Esophagus muscularis mucosa (tissue), 4 donors: ENCODE data around the gene CEND1. TPM values are rescaled to one million over a fixed set of nuclear protein-coding genes. Genes with fewer than 3 reads are reported as not detected.
"Not testable (repeated sequence)": the region's sequence is repeated elsewhere in the genome, so short reads cannot be mapped to it uniquely, and the experiment has no call there.

Experiments used
- DNase-seq: peaks from one replicate; pipeline ENCODE4 v3.0.0-alpha.2; 2017; ENCODE audit errors: extremely low spot score
- H3K27ac ChIP-seq, 4 donors: fragments of 200-600 bp; sonication (generic); replicated peaks in 1 of 4; 1 replicate in 3 of 4; 2 replicates in 1 of 4; pipeline ENCODE4 v1.5.1; 2016 to 2019; ENCODE audit warnings: mild to moderate bottlenecking in 1 of 4
- H3K27me3 ChIP-seq, 4 donors: fragments of 200-600 bp; sonication (generic); one replicate each; pipeline versions ENCODE4 v1.5.1 to v1.6.0; 2016 to 2019
- H3K36me3 ChIP-seq, 4 donors: fragments of 200-600 bp; sonication (generic); one replicate each; pipeline ENCODE4 v1.5.1; 2016 to 2019
- H3K4me1 ChIP-seq, 4 donors: fragments of 200-600 bp; sonication (generic); one replicate each; pipeline ENCODE4 v1.5.1; 2016 to 2019
- H3K4me3 ChIP-seq, 4 donors: fragments of 200-600 bp; sonication (generic); 1 replicate in 2 of 4; 2 replicates in 2 of 4; pipeline ENCODE4 v1.5.1; 2016 to 2019; ENCODE audit warnings: mild to moderate bottlenecking in 4 of 4, moderate library complexity in 1 of 4
- H3K9me3 ChIP-seq, 4 donors: fragments of 200-600 bp; sonication (generic); 1 replicate in 3 of 4; 2 replicates in 1 of 4; pipeline ENCODE4 v1.5.1; 2016 to 2019
- EP300 ChIP-seq: sonication (generic); formaldehyde crosslinking; IDR thresholded peaks from one replicate; pipeline ENCODE4 v1.6.1; 2017; ENCODE audit warnings: antibody characterized with exemption
- POLR2A ChIP-seq: fragments of 450-650 bp; IDR thresholded peaks from one replicate; pipeline ENCODE4 v1.6.1; 2017; ENCODE audit warnings: antibody characterized with exemption, moderate library complexity, mild to moderate bottlenecking, low read depth
- POLR2AphosphoS5 ChIP-seq, 2 donors: sonication (generic); formaldehyde crosslinking; IDR thresholded peaks; one replicate each; pipeline ENCODE4 v1.6.1; 2017; ENCODE audit warnings: antibody characterized with exemption in 2 of 2
- WGBS: methylation state at CpG from one replicate; pipeline ENCODE4 v1.1.5; 2018; 5-methylcytosine and 5-hydroxymethylcytosine counted together
- intact Hi-C: fragments of 100-400 bp; cut with DNase I; formaldehyde crosslinking; loops from one replicate; pipeline ENCODE4 v1.15.1; 2023
- small RNA-seq, 3 donors: library from RNA; depleted of rRNA; stranded (forward); fragments of <200 nt; gene quantifications; one replicate each; pipeline ENCODE3, GENCODE V24; 2016
- total RNA-seq, 4 donors: library from RNA; depleted of rRNA; stranded (reverse); fragments of >200 nt; gene quantifications; one replicate each; pipeline versions ENCODE4 v1.1.0 to v1.2.1, GENCODE V29; 2016
- TF ChIP-seq, protein P1 (sequence below), 3 experiments: fragments of 200-600 bp in 2 of 3; fragments of 450-650 bp in 1 of 3; sonication (generic) in 2 of 3; IDR thresholded peaks; one replicate each; pipeline ENCODE4 v1.5.1; 2017 to 2019; ENCODE audit warnings: antibody characterized with exemption in 3 of 3, mild to moderate bottlenecking in 2 of 3, moderate library complexity in 1 of 3

The CEND1 gene
- total RNA-seq, 4 donors from 2014 or later = 0.42 to 3.3 (median 2.6) TPM

GRCh38 chr11:742156-742546, 47.7 kb downstream of the CEND1 start:
- intact Hi-C loops = no loop called here
- Histone ChIP-seq H3K9me3 (no peaks in the 10 kb centered on the region), H3K27me3 (peaks cover 0 to 8% (median 0%) of the 10 kb centered on the region in 4 donors), H3K27ac (no peak overlapping the region), H3K4me3 (no peak overlapping the region), H3K36me3 (no peaks in the 10 kb centered on the region), H3K4me1 (peaks cover 11 to 18% (median 13%) of the 10 kb centered on the region in 4 donors)
- DNase-seq = no peak
- 97% methylated on average over 3 of the region's 3 CpGs for WGBS
- TF ChIP-seq, protein P1, sequence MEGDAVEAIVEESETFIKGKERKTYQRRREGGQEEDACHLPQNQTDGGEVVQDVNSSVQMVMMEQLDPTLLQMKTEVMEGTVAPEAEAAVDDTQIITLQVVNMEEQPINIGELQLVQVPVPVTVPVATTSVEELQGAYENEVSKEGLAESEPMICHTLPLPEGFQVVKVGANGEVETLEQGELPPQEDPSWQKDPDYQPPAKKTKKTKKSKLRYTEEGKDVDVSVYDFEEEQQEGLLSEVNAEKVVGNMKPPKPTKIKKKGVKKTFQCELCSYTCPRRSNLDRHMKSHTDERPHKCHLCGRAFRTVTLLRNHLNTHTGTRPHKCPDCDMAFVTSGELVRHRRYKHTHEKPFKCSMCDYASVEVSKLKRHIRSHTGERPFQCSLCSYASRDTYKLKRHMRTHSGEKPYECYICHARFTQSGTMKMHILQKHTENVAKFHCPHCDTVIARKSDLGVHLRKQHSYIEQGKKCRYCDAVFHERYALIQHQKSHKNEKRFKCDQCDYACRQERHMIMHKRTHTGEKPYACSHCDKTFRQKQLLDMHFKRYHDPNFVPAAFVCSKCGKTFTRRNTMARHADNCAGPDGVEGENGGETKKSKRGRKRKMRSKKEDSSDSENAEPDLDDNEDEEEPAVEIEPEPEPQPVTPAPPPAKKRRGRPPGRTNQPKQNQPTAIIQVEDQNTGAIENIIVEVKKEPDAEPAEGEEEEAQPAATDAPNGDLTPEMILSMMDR (IDR thresholded peaks at IDR 0.05) = no peak
- TF ChIP-seq EP300 (no peak), POLR2A (no peak), POLR2AphosphoS5 (IDR thresholded peaks at IDR 0.05) (no peak)

GRCh38 chr11:737899-738298, 52.0 kb downstream of the CEND1 start:
- WGBS = 50% methylated on average over 10 of the region's 10 CpGs
- H3K9me3 ChIP-seq, H3K4me3 ChIP-seq, H3K36me3 ChIP-seq, H3K27ac ChIP-seq, intact Hi-C loops, DNase-seq, H3K4me1 ChIP-seq: not testable (repeated sequence)
- H3K27me3 ChIP-seq = peaks cover 0 to 22% (median 4%) of the 10 kb centered on the region in 4 donors

DNA sequence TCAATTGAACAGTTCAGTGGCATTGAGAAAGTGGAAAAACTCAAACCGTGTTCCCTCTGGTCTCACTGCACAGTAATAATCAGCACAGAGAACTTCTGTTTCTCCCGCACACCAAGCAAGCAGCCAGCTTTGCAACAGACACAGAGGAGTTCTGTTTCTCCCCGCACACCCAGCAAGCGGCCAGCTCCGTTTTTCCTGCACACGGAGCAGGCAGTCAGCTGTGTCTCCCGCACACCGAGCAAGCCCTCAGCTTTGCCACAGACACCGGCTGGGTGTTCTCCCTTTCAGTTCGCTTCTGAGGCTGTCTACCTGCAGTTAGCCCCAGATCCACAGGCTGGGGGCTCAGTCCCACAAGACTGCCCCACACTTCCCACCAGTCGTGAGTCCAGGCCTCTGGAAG, 52.5 kb downstream of the CEND1 start:
- DNase-seq = no peak
- Histone ChIP-seq H3K36me3 (no peaks in the 10 kb centered on the region), H3K4me3 (no peak overlapping the region), H3K27ac (no peak overlapping the region), H3K4me1 (peaks cover 0 to 8% (median 4%) of the 10 kb centered on the region in 4 donors), H3K9me3 (no peaks in the 10 kb centered on the region), H3K27me3 (peaks cover 0 to 26% (median 4%) of the 10 kb centered on the region in 4 donors)
- TF ChIP-seq, protein P1 (IDR thresholded peaks at IDR 0.05) = no peak
- TF ChIP-seq EP300 (no peak), POLR2A (no peak), POLR2AphosphoS5 (IDR thresholded peaks at IDR 0.05) (no peak)
- WGBS = 49% methylated on average over 9 of the region's 11 CpGs
- intact Hi-C loops = no loop called here

Small RNAs within 50 kb of the gene (small RNA-seq; reads per million reads assigned to genes)
- 0 reads per million in 3 donors for gene SNORA52

Other genes starting within 250 kb of the CEND1 start
- gene LMNTD2, start 229.4 kb downstream of the CEND1 start, total RNA-seq = 1 to 10 TPM in 3 of 4 donors, under 1 TPM in 1; 0.52 to 3.1 (median 1.7) TPM
- 10 to 100 TPM in 3 of 4 donors, 1 to 10 TPM in 1; 2.9 to 24.4 (median 13.7) TPM for gene RASSF7, start 229.1 kb downstream of the CEND1 start, total RNA-seq
- gene PHRF1, start 213.6 kb downstream of the CEND1 start, total RNA-seq = 10 to 100 TPM; 24.5 to 38.2 (median 28.7) TPM
- gene IRF7, start 174.1 kb downstream of the CEND1 start, total RNA-seq = 10 to 100 TPM; 11.3 to 39.6 (median 14.2) TPM
- gene CDHR5, start 165.1 kb downstream of the CEND1 start, total RNA-seq = 1 to 10 TPM in 1 of 4 donors, not detected in 3; 1.3 TPM
- gene SCT, start 162.9 kb downstream of the CEND1 start, total RNA-seq = not detected
- gene DRD4, start 152.8 kb downstream of the CEND1 start, total RNA-seq = 1 to 10 TPM in 1 of 4 donors, under 1 TPM in 2, not detected in 1; 0.26 to 1.1 (median 0.42) TPM
- 10 to 100 TPM; 24.9 to 57.1 (median 39.4) TPM for gene DEAF1, start 94.9 kb downstream of the CEND1 start, total RNA-seq
- gene TMEM80, start 94.3 kb downstream of the CEND1 start, total RNA-seq = 10 to 100 TPM; 27.4 to 55.2 (median 39.6) TPM
- gene EPS8L2, start 83.9 kb downstream of the CEND1 start, total RNA-seq = 10 to 100 TPM in 3 of 4 donors, 1 to 10 TPM in 1; 5.6 to 31.6 (median 24.9) TPM
- 100 to 1,000 TPM; 168 to 231 (median 186) TPM for gene TALDO1, start 42.6 kb downstream of the CEND1 start, total RNA-seq
- gene GATD1, start 12.6 kb downstream of the CEND1 start, total RNA-seq = 10 to 100 TPM; 24.0 to 37.7 (median 28.9) TPM
- 10 to 100 TPM in 1 of 4 donors, 1 to 10 TPM in 3; 5.0 to 11.0 (median 9.5) TPM for gene SLC25A22, start 8.2 kb upstream of the CEND1 start, total RNA-seq
- 10 to 100 TPM in 2 of 4 donors, 1 to 10 TPM in 2; 5.3 to 18.7 (median 9.6) TPM for gene PIDD1, start 15.1 kb upstream of the CEND1 start, total RNA-seq
- gene RPLP2, start 19.9 kb upstream of the CEND1 start, total RNA-seq = 100 to 1,000 TPM; 318 to 813 (median 686) TPM
- gene PNPLA2, start 28.8 kb upstream of the CEND1 start, total RNA-seq = 100 to 1,000 TPM in 1 of 4 donors, 10 to 100 TPM in 3; 62.8 to 107 (median 77.6) TPM
- 1 to 10 TPM; 5.3 to 8.4 (median 7.0) TPM for gene CRACR2B, start 37.8 kb upstream of the CEND1 start, total RNA-seq
- gene CD151, start 42.9 kb upstream of the CEND1 start, total RNA-seq = 100 to 1,000 TPM; 219 to 730 (median 352) TPM
- gene POLR2L, start 52.4 kb upstream of the CEND1 start, total RNA-seq = 100 to 1,000 TPM in 2 of 4 donors, 10 to 100 TPM in 2; 71.4 to 189 (median 92.3) TPM
- 100 to 1,000 TPM in 3 of 4 donors, 10 to 100 TPM in 1; 81.4 to 156 (median 129) TPM for gene TSPAN4, start 52.8 kb upstream of the CEND1 start, total RNA-seq
- 10 to 100 TPM; 37.4 to 55.4 (median 47.2) TPM for gene CHID1, start 120.7 kb upstream of the CEND1 start, total RNA-seq
- 10 to 100 TPM; 49.5 to 82.6 (median 72.2) TPM for gene AP2A2, start 135.8 kb upstream of the CEND1 start, total RNA-seq
- gene MUC6, start 246.6 kb upstream of the CEND1 start, total RNA-seq = not detected